ENCODE results near the gene DOCK2. TPM values are rescaled to one million over a fixed set of nuclear protein-coding genes. Genes with fewer than 3 reads are reported as not detected.

DOCK2 gene
- total RNA-seq, 4 donors from 2014 or later: 3.1 to 3.9 (median 3.3) TPM

- 79 to 83% methylated on average over 5 of the region's 5 CpGs for WGBS, 2 donors
- intact Hi-C loops (cut with DNase I; ENCODE audit: low total_unique reads): no loop called here
- no peak for TF ChIP-seq POLR2A (IDR thresholded peaks at IDR 0.05)
- TF ChIP-seq CTCF (IDR thresholded peaks at IDR 0.05): no peak
- no peak for DNase-seq (ENCODE audit: low spot score in 2 of 2)
- no peak overlapping the region for H3K4me3 ChIP-seq (ENCODE audit: low read depth, poor library complexity, severe bottlenecking)
These were observed 244.7 kb downstream of the DOCK2 start for GRCh38 chr5:169881702-169882303.

GRCh38 chr5:169886033-169886432 lies 249.0 kb downstream of the DOCK2 start:
- DNase-seq (ENCODE audit: low spot score in 2 of 2): no peak
- WGBS, 2 donors: 81 to 83% methylated on average over 2 of the region's 2 CpGs
- H3K4me3 ChIP-seq (ENCODE audit: low read depth, poor library complexity, severe bottlenecking): no peak overlapping the region
- intact Hi-C loops (cut with DNase I; ENCODE audit: low total_unique reads): no loop called here
- TF ChIP-seq CTCF (IDR thresholded peaks at IDR 0.05): no peak
- TF ChIP-seq POLR2A (IDR thresholded peaks at IDR 0.05): no peak

GRCh38 chr5:169886677-169887076 lies 249.6 kb downstream of the DOCK2 start:
- H3K4me3 ChIP-seq (ENCODE audit: low read depth, poor library complexity, severe bottlenecking): no peak overlapping the region
- intact Hi-C loops (cut with DNase I; ENCODE audit: low total_unique reads): no loop called here
- DNase-seq (ENCODE audit: low spot score in 2 of 2): no peak
- 77 to 85% methylated on average over 4 of the region's 4 CpGs for WGBS, 2 donors
- TF ChIP-seq POLR2A (IDR thresholded peaks at IDR 0.05) (no peak), CTCF (IDR thresholded peaks at IDR 0.05) (no peak)

GRCh38 chr5:169889572-169889971 lies 252.5 kb downstream of the DOCK2 start:
- no peak overlapping the region for H3K4me3 ChIP-seq (ENCODE audit: low read depth, poor library complexity, severe bottlenecking)
- intact Hi-C loops (cut with DNase I; ENCODE audit: low total_unique reads): no loop called here
- no peak for DNase-seq (ENCODE audit: low spot score in 2 of 2)
- TF ChIP-seq POLR2A (IDR thresholded peaks at IDR 0.05): no peak
- no peak for TF ChIP-seq CTCF (IDR thresholded peaks at IDR 0.05)
- WGBS, 2 donors: 73 to 75% methylated on average over 4 of the region's 4 CpGs

- H3K4me3 ChIP-seq (ENCODE audit: low read depth, poor library complexity, severe bottlenecking): no peak overlapping the region
- no peak for DNase-seq (ENCODE audit: low spot score in 2 of 2)
- intact Hi-C loops (cut with DNase I; ENCODE audit: low total_unique reads): no loop called here
- no peak for TF ChIP-seq POLR2A (IDR thresholded peaks at IDR 0.05)
- TF ChIP-seq CTCF (IDR thresholded peaks at IDR 0.05): no peak
These were observed 255.9 kb downstream of the DOCK2 start for GRCh38 chr5:169893010-169893409.

GRCh38 chr5:169893571-169893970 lies 256.5 kb downstream of the DOCK2 start:
- intact Hi-C loops (cut with DNase I; ENCODE audit: low total_unique reads): no loop called here
- TF ChIP-seq CTCF (IDR thresholded peaks at IDR 0.05): no peak
- TF ChIP-seq POLR2A (IDR thresholded peaks at IDR 0.05): no peak
- WGBS, 2 donors: 39% methylated on average over 2 of the region's 2 CpGs
- no peak overlapping the region for H3K4me3 ChIP-seq (ENCODE audit: low read depth, poor library complexity, severe bottlenecking)
- DNase-seq (ENCODE audit: low spot score in 2 of 2): no peak

Data from lower leg skin (tissue), 4 donors.